Activated CD8-positive, alpha-beta memory T cell treated with anti-CD3 and anti-CD28 coated beads, Interleukin-2, amount 50 U/mL, for 48 hours (primary cell): ENCODE data around the gene ROBO1.

Experiments
- DNase-seq: peaks from one replicate; pipeline ENCODE4 v3.0.0-alpha.2; 2020

Gene ROBO1

GRCh38 chr3:79041621-79042020 lies 726.2 kb downstream of the ROBO1 start:
- DNase-seq: no peak

DNA sequence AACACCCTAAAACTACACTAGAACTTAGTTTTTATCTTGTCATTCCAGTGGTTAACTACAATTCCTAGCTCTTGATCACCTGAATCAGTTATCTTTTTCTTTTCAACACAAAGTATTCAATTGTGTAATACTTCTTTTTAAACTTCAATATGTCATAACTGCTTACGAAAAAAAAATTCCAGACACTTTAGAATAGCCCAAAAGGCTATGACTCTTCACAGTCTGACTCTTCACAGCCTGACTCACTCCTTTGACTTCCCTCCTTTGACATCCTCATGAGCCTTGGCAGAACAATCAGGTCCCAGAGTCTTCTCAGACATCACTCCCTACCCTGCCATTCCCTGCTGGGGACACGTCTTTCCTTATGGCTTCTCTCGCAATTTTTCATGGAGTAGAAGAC lies 727.1 kb downstream of the ROBO1 start:
- no peak for DNase-seq

GRCh38 chr3:79040091-79040490 lies 727.7 kb downstream of the ROBO1 start:
- DNase-seq: no peak

DNA sequence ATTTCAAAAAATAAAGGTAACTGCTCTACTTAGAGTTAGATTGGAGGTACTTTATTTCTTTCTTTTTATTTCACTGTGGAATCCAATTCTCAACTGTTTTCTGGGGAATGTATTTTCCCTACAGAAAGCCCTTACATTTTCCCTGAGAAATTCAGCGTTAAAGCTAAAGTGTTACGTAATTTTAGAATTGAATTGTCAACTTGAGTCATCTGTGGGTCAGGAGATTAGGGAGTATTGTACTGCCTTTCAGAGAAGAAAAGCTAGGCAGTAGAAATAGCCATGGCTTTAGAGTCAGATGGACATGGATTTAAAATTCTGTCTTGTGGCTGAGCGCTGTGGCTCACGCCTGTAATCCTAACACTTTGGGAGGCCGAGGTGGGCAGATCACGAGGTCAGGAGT lies 728.6 kb downstream of the ROBO1 start:
- no peak for DNase-seq

GRCh38 chr3:79038636-79039035 lies 729.2 kb downstream of the ROBO1 start:
- no peak for DNase-seq

DNA sequence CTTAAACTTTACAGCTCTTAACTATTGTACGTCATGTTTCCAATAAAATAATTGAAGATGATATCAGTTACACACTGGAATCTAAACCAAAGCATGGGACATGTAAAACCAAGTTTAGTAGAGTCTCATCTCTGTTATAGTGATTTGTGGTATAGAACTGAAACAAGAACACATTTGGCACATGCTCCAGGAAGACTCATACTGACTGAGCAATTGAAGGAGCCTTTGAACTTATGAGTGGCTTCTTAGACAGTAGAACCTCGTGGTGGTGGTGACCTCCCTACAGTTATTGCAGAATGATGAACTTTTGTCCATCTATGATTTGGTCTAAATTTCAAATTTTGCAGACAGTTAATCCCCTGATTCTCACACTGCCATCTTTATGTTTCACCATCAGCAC lies 729.7 kb downstream of the ROBO1 start:
- no peak for DNase-seq

GRCh38 chr3:79032686-79033318 lies 735.0 kb downstream of the ROBO1 start:
- no peak for DNase-seq

DNA sequence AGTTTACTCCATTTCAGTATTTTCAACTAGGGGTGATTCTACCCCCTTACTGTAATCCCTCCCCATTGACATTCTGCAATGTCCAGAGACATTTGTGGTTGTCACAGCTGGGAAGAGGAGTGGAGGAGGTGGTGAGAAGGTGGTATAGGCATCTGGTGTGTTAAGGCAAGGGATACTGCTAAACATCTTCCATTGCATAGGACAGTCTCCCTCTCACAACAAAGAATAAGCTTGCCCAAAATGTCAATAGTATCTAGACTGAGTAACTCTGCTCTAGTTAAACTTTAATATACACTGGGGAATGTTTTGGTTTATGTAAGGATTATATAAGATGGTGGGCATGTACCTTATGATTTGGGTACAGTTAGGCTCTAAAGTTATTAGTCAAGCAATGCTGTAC lies 737.6 kb downstream of the ROBO1 start:
- no peak for DNase-seq

DNA sequence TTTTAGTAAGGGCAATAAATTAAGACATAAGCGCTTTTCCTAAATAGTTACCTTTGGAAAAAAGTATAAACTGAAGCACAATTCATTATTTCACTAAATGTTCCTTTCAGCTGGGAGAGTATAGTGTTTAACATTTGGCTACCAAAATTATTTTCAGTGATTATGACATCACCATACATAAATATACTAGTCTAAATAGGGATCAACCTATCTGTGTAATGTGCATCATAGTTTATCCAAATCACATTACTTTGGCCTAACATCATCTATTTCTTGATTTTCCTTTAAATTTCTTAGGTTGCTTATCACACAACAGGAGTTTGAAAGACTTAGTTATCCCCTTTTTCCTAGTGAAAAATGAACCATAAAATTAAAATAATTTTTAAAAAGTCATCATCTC lies 738.9 kb downstream of the ROBO1 start:
- DNase-seq: no peak

DNA sequence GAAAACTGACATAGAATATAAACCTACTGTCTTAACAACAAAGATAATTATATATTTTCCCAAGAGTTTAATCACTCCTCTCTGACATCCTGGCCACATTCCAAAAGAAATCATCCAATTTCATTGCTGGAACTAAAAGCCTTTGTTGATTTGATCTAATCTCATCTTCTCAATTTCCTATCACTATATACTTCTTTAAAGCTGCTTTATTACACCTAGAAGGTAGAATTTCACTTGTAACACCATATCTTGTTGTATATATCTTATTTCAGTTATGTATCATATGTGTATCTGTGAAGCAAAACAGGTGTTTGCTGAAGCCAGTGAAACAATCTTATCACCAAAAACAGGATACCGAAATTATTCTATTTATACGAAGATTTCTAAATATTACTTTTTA lies 740.2 kb downstream of the ROBO1 start:
- no peak for DNase-seq

DNA sequence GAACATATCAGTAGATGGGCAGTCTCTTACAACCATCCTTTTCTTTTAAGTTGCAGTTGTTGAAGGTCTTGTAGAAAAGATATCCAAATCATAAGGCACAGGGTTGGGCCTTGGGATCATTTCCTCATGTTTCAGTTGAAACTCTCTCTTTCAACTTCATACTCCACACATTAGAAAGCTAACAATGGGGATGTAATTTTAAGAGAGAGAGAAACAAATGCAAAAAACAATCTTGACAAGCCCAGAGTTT lies 747.9 kb downstream of the ROBO1 start:
- no peak for DNase-seq

- DNase-seq: peak; percentile 48
Observed at GRCh38 chr3:79019137-79019923, 748.5 kb downstream of the ROBO1 start.

- DNase-seq: peak; percentile 53
Observed at GRCh38 chr3:79018671-79019136, 749.1 kb downstream of the ROBO1 start.

- DNase-seq: no peak
Observed at GRCh38 chr3:79018265-79018664, 749.5 kb downstream of the ROBO1 start.

DNA sequence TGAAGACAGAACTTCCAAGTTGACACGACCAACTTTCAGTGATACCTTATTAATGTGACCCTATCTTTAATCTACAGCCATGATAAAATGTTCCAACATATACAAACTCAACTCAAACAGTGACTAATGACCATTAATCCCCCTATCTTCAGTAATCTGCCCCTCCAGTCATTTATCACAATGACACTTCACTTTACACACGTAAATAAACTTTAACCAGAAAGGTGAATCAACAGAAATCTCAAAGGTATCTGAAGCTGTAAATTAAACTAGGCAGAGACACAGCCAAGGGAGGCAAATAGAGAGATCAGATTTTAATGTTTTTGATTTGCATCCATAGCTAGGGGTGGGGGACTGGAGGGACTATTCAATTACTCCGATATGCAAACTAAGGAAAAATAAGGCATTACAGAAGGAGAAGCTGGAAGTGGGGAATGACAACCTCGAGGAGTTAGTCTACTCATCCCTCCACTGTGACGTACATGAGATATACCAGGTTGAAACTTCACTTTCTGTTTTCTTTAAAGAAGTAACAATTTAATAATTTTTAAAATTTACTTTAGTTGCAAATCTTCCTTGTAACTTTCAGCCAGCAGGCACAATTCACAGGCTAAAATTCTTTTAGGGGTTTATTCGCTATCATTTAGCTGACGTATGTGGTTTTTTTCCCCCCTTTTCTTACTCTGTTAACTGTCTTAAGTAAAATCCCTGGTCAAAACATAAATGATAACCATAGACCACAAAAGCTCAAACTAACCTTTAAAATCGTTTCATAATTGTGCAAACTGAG lies 751.0 kb downstream of the ROBO1 start:
- no peak for DNase-seq

- DNase-seq: no peak
Observed at GRCh38 chr3:79015854-79016253, 751.9 kb downstream of the ROBO1 start.

DNA sequence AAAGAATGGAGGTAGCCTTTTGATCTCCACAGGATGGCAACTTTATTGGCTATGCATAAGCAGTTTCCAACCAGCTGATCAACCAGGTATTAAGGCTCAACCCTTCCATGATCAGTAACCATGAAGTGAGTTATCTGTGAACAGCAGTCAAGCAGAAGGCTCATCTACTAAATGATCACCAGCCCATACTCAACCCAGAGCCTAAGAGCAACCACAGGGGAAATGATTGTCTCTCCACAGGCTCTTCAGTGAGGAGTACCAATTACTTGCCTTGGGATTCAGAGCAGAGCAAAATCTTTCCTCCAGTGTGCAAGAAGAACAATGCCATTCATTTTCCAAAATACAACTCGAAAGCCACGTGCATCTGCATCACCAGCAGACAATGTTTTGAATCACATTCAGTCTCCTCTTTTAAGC lies 754.8 kb downstream of the ROBO1 start:
- no peak for DNase-seq

DNA sequence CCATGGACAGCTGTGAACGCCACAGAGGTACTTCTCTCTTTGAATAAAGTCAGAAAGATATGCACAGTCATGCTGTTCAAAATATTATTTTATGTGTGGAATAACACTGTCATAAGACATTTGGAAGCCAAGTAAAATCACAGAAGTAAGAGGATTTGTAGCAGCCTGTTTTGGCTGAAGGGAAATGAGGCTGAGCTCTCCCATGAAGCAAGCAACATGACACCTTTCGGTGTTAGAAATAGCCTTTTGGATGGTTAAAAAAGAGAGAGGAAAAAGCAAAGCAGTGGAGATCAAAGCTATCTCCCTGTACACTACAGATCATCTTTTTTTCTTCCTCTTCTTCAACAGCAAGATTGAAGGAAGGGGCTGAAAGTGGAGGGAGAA lies 755.3 kb downstream of the ROBO1 start:
- DNase-seq: no peak

GRCh38 chr3:79011821-79012529 lies 755.8 kb downstream of the ROBO1 start:
- DNase-seq: no peak

- DNase-seq: no peak
Observed at GRCh38 chr3:79009861-79010260, 757.9 kb downstream of the ROBO1 start.

- no peak for DNase-seq
Observed at GRCh38 chr3:79006077-79006476, 761.7 kb downstream of the ROBO1 start.

- no peak for DNase-seq
Observed at GRCh38 chr3:79005084-79005483, 762.7 kb downstream of the ROBO1 start.

GRCh38 chr3:79003994-79004393 lies 763.8 kb downstream of the ROBO1 start:
- no peak for DNase-seq
